LNCAP (cell line): Measurements from ENCODE around the gene TMEM184B.

Experiments
- TF ChIP-seq, protein P1 (sequence below): fragments of 450-650 bp; IDR thresholded peaks from 2 replicates; pipeline ENCODE4 v1.5.1; 2017; ENCODE audit warnings: mild to moderate bottlenecking

The TMEM184B gene

DNA sequence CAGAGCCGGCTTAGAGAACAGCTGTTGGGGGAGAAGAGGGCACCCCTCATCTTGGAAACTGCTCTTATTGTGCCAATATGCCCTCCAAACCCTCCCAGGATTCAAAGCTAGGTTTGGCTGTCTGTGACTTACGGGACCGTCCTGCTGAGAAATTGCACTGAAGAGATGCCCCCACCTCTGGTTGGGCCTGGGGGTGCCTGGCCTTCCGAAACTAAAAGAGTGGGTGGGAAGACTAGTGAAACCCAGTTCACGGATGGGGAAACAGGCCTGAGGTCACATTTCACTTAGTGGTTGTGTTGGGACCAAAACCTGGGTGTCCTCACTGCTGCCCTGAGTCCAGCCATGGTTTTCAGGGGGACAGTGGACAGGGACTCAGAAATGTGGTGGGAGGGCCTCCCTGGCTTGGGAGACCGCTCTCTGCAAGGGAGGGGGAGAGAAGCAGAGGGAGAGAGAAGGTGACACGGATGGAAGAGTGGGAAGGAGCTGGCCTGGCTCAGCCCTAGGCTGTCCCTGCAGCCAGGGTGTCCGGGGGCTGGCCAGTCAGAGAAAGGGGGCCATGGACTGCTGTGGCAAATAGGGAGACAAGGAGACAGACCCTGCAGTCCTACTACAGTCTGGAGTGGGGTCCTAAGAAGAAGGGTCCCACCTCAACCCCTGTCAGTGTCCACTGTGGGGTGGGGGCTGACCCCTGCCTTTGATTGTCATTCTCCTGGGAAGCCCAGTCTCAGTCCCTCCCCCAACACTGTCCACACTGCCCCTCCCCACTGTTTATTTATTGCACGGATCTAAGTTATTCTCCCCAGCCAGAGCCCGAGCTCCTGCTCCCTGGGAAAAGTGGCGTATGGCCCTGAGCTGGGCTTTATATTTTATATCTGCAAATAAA lies 57.4 kb downstream of the TMEM184B start:
- TF ChIP-seq, protein P1, sequence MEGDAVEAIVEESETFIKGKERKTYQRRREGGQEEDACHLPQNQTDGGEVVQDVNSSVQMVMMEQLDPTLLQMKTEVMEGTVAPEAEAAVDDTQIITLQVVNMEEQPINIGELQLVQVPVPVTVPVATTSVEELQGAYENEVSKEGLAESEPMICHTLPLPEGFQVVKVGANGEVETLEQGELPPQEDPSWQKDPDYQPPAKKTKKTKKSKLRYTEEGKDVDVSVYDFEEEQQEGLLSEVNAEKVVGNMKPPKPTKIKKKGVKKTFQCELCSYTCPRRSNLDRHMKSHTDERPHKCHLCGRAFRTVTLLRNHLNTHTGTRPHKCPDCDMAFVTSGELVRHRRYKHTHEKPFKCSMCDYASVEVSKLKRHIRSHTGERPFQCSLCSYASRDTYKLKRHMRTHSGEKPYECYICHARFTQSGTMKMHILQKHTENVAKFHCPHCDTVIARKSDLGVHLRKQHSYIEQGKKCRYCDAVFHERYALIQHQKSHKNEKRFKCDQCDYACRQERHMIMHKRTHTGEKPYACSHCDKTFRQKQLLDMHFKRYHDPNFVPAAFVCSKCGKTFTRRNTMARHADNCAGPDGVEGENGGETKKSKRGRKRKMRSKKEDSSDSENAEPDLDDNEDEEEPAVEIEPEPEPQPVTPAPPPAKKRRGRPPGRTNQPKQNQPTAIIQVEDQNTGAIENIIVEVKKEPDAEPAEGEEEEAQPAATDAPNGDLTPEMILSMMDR, result no peak

DNA sequence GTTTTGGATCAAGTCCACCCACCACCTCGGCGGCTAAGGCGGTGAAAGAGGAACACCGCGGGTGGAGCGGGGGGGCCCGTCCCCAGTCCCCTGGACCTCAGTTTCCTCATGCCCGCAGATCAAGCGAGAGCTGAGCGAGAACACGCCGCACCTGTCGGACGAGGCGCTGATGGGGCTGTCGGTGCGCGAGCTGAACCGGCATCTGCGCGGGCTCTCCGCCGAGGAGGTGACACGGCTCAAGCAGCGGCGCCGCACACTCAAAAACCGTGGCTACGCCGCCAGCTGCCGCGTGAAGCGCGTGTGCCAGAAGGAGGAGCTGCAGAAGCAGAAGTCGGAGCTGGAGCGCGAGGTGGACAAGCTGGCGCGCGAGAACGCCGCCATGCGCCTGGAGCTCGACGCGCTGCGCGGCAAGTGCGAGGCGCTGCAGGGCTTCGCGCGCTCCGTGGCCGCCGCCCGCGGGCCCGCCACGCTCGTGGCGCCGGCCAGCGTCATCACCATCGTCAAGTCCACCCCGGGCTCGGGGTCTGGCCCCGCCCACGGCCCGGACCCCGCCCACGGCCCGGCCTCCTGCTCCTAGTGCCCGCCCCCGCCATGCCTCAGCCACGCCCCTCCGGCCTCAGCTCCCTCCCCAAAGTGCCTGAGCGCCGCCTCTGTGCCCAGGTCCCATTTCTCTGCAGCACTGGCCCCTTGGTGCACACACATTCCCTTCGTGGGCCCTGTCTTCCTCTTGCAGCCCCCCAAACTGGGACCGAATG lies 58.3 kb downstream of the TMEM184B start:
- TF ChIP-seq, protein P1, result no peak

DNA sequence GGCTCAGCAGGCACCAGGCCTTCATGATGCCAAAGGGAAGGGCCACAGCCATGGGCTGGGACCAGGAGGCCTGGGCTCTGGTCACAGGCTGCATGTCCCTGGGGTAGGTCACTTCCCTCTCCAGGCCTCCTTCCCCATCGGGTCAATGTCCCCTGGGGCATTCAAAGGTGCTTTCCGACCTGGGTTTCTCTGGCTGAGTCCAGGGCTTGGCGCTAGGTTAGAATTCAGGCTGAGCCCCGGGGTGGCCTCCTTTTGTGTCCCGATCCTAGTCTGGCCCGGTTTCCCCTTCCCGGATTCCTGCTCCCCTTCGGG lies 58.9 kb downstream of the TMEM184B start:
- TF ChIP-seq, protein P1, result no peak

DNA sequence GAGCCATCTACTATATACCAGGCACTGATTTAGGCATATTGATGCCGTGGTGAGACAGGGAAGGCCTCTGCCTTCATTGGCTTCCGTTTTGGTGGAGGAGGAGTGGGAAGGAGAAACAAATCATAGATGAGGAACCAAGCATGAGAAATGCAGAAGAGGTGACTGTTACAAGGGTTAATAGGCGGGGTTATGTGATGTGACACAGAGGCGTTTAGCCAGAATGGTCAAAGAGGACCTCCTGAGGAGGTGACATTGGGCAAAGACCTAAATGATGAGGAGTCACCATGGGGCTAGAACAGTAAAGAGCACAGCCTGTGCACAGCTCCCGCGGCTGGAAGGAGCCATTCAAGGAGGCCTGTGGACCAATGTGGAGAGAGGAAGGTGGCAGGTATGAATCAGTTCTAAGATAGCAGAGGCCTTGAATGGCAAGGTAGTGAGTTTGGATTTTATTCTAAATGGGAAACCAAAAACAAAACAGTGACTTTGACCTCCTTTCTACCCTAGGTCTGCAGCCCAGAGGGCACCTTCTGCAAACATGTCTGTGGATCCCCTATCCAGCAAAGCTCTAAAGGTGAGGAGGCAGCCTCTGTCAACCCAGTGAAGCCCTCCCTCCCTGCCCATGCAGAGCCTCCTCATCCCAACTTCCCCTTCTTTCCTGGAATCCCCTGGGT lies 59.4 kb downstream of the TMEM184B start:
- TF ChIP-seq, protein P1, result no peak

DNA sequence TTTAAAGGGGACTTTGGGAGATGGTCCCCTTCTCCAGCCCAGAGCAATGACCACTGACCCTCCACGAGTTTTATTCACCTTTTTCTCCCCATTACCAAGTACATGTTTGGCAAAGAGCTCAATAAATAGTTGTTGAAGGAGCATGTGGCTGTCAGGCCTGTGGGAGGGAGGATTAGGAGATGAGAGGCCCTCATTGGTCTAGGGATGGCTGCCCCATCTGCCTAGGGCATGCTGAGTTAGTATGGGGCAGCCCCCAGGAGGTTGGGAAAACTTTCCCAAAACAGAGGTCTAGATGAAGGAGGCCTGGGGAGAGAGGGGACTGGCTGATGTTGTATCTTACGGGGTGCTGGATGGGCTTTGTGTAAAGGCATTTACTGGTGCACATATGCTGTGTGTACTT lies 60.4 kb downstream of the TMEM184B start:
- TF ChIP-seq, protein P1, result no peak

DNA sequence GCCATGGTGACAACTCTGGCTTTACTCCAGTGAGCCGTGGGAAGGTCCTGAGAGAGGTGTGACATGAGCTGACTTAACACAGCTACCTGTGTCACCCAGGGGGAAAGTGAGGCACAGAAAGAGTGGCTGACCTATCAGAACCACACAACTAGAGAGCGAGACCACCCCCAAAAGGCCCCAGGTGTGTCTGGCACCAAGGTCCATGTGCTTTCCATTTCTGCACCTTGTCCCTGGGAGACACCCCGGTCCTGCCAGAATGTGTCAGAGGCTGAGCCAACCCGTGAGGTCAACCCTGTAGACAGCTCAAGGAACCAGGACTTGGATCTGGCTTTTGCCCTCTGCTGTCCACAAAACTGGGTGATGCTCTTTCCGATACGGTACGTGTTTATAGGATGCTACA lies 61.3 kb downstream of the TMEM184B start:
- TF ChIP-seq, protein P1, result no peak

DNA sequence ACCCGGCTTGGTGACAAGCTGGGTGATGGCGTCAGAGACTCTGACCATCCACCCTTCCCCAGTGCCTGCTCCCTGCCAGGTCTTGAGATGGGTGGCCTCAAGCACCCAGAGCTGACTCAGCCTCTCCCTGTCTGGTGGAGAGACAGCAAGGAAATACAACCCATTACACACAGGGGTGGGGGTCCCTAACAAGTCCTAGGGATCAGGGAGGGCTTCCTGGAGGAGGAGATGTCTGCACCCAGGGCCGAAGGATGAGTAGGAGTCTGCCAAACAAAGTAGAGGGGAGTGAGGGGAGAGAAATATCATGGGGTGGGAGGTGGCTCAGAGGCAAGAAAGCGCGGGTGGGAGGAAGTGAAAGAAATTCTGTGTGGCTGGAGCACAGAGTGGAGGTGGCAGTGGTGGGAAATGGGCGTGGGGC lies 64.2 kb downstream of the TMEM184B start:
- TF ChIP-seq, protein P1, result no peak
